ENCODE measurements around the gene ITPA.

Gene ITPA

GRCh38 chr20:3209257-3209945 is at the start of gene ITPA:
TSS of gene ITPA (plus strand) at chr20:3209498. CDS start at chr20:3209552, 54 bp downstream.
- DNase-seq (ENCODE audit: low read depth, low spot score) = peak; percentile 29
- H3K4me3 ChIP-seq (ENCODE audit: low read length) = peak within 1 kb of the TSS; percentile 95
- WGBS (ENCODE audit: insufficient coverage, insufficient read length) = no CpG with 5 or more reads among the region's 48 CpGs

GRCh38 chr20:3160418-3160817 is 48.9 kb upstream of the ITPA start:
- Histone ChIP-seq H3K27me3 (ENCODE audit: control insufficient read depth, insufficient read depth, low read length) (no peaks in the 10 kb centered on the region), H3K4me1 (ENCODE audit: control insufficient read depth, insufficient read depth, low read length) (peaks cover 2% of the 10 kb centered on the region; the same call in 1 of the 2 replicates), H3K27ac (ENCODE audit: low read length) (no peak overlapping the region), H3K36me3 (ENCODE audit: control insufficient read depth, insufficient read depth, low read length) (peaks cover 8% of the 10 kb centered on the region; the same call in 1 of the 2 replicates), H3K4me3 (ENCODE audit: low read length) (no peak overlapping the region), H3K9me3 (ENCODE audit: control insufficient read depth, insufficient read depth, low read length) (no peaks in the 10 kb centered on the region)
- no peak for DNase-seq (ENCODE audit: low read depth, low spot score)
- WGBS (ENCODE audit: insufficient coverage, insufficient read length) = no CpG with 5 or more reads among the region's 6 CpGs

More at GRCh38 chr20:3209257-3209945, at the start of gene ITPA:
- peaks cover 9% of the 10 kb centered on the region; the same call in 1 of the 2 replicates for H3K36me3 ChIP-seq (ENCODE audit: control insufficient read depth, insufficient read depth, low read length)
- H3K4me1 ChIP-seq (ENCODE audit: control insufficient read depth, insufficient read depth, low read length) = peaks cover 3% of the 10 kb centered on the region
- H3K27ac ChIP-seq (ENCODE audit: low read length) = no peak within 1 kb of the TSS
- H3K27me3 ChIP-seq (ENCODE audit: control insufficient read depth, insufficient read depth, low read length) = no peaks in the 10 kb centered on the region
- H3K9me3 ChIP-seq (ENCODE audit: control insufficient read depth, insufficient read depth, low read length) = no peaks in the 10 kb centered on the region

GRCh38 chr20:3161316-3162079 is 47.8 kb upstream of the ITPA start:
- no CpG with 5 or more reads among the region's 5 CpGs for WGBS (ENCODE audit: insufficient coverage, insufficient read length)
- H3K27ac ChIP-seq (ENCODE audit: low read length) = no peak overlapping the region
- H3K9me3 ChIP-seq (ENCODE audit: control insufficient read depth, insufficient read depth, low read length) = no peaks in the 10 kb centered on the region
- no peak for DNase-seq (ENCODE audit: low read depth, low spot score)
- H3K4me3 ChIP-seq (ENCODE audit: low read length) = no peak overlapping the region
- H3K4me1 ChIP-seq (ENCODE audit: control insufficient read depth, insufficient read depth, low read length) = peaks cover 2% of the 10 kb centered on the region; the same call in 1 of the 2 replicates
- H3K27me3 ChIP-seq (ENCODE audit: control insufficient read depth, insufficient read depth, low read length) = no peaks in the 10 kb centered on the region
- peaks cover 13% of the 10 kb centered on the region; the same call in 1 of the 2 replicates for H3K36me3 ChIP-seq (ENCODE audit: control insufficient read depth, insufficient read depth, low read length)

- peaks cover 2% of the 10 kb centered on the region; the same call in 1 of the 2 replicates for H3K4me1 ChIP-seq (ENCODE audit: control insufficient read depth, insufficient read depth, low read length)
Observed at GRCh38 chr20:3162080-3162611, 47.2 kb upstream of the ITPA start.

GRCh38 chr20:3163099-3164042 is 45.9 kb upstream of the ITPA start:
- no peak for DNase-seq (ENCODE audit: low read depth, low spot score)

More at GRCh38 chr20:3162080-3162611, 47.2 kb upstream of the ITPA start:
- H3K9me3 ChIP-seq (ENCODE audit: control insufficient read depth, insufficient read depth, low read length) = no peaks in the 10 kb centered on the region
- no peak overlapping the region for H3K4me3 ChIP-seq (ENCODE audit: low read length)
- DNase-seq (ENCODE audit: low read depth, low spot score) = no peak
- no peak overlapping the region for H3K27ac ChIP-seq (ENCODE audit: low read length)
- no peaks in the 10 kb centered on the region for H3K27me3 ChIP-seq (ENCODE audit: control insufficient read depth, insufficient read depth, low read length)
- WGBS (ENCODE audit: insufficient coverage, insufficient read length) = no CpG with 5 or more reads among the region's 11 CpGs
- peaks cover 13% of the 10 kb centered on the region; the same call in 1 of the 2 replicates for H3K36me3 ChIP-seq (ENCODE audit: control insufficient read depth, insufficient read depth, low read length)

GRCh38 chr20:3164043-3164762 is 45.1 kb upstream of the ITPA start:
- peaks cover 8% of the 10 kb centered on the region for H3K4me1 ChIP-seq (ENCODE audit: control insufficient read depth, insufficient read depth, low read length)
- DNase-seq (ENCODE audit: low read depth, low spot score) = no peak
- no peaks in the 10 kb centered on the region for H3K27me3 ChIP-seq (ENCODE audit: control insufficient read depth, insufficient read depth, low read length)
- H3K27ac ChIP-seq (ENCODE audit: low read length) = no peak overlapping the region
- WGBS (ENCODE audit: insufficient coverage, insufficient read length) = no CpG with 5 or more reads among the region's 32 CpGs
- peaks cover 13% of the 10 kb centered on the region; the same call in 1 of the 2 replicates for H3K36me3 ChIP-seq (ENCODE audit: control insufficient read depth, insufficient read depth, low read length)
- no peaks in the 10 kb centered on the region for H3K9me3 ChIP-seq (ENCODE audit: control insufficient read depth, insufficient read depth, low read length)
- H3K4me3 ChIP-seq (ENCODE audit: low read length) = no peak overlapping the region

More at GRCh38 chr20:3163099-3164042, 45.9 kb upstream of the ITPA start:
- Histone ChIP-seq H3K27me3 (ENCODE audit: control insufficient read depth, insufficient read depth, low read length) (no peaks in the 10 kb centered on the region), H3K9me3 (ENCODE audit: control insufficient read depth, insufficient read depth, low read length) (no peaks in the 10 kb centered on the region), H3K4me3 (ENCODE audit: low read length) (no peak overlapping the region), H3K27ac (ENCODE audit: low read length) (no peak overlapping the region), H3K36me3 (ENCODE audit: control insufficient read depth, insufficient read depth, low read length) (peaks cover 13% of the 10 kb centered on the region; the same call in 1 of the 2 replicates), H3K4me1 (ENCODE audit: control insufficient read depth, insufficient read depth, low read length) (peaks cover 5% of the 10 kb centered on the region)
- no CpG with 5 or more reads among the region's 14 CpGs for WGBS (ENCODE audit: insufficient coverage, insufficient read length)

DNA sequence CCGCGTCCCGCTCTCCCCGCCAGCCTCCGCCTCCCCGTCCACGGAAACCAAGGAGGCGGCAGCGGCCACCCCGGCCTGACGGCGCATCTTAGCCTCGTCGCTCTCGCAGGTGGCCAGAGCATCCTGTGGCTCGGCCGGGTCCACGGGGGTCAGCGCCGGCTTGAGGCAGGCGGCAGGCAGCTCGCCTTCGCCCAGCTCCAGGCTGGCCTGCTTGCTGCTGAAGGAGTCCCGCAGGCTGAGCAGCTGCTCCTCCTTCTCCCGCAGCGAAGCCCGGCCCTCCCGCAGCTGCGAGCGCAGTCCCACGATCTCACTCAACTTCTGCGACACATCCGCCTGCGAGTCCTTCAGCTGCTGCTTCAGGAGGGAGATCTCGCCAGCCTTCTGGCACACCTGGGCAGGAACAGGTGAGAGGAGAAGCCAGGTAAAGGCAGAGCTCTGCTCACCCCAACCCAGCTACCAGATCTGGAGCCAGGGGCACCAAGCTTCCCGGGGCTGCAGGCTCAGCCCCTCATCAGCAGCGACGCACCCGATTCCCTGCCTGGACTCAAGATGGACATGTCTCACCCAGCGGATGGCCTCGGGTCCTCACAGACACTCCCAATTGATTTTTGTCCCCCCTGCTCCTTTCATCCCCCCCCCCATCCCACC is 44.4 kb upstream of the ITPA start:
- WGBS (ENCODE audit: insufficient coverage, insufficient read length) = no CpG with 5 or more reads among the region's 41 CpGs

DNA sequence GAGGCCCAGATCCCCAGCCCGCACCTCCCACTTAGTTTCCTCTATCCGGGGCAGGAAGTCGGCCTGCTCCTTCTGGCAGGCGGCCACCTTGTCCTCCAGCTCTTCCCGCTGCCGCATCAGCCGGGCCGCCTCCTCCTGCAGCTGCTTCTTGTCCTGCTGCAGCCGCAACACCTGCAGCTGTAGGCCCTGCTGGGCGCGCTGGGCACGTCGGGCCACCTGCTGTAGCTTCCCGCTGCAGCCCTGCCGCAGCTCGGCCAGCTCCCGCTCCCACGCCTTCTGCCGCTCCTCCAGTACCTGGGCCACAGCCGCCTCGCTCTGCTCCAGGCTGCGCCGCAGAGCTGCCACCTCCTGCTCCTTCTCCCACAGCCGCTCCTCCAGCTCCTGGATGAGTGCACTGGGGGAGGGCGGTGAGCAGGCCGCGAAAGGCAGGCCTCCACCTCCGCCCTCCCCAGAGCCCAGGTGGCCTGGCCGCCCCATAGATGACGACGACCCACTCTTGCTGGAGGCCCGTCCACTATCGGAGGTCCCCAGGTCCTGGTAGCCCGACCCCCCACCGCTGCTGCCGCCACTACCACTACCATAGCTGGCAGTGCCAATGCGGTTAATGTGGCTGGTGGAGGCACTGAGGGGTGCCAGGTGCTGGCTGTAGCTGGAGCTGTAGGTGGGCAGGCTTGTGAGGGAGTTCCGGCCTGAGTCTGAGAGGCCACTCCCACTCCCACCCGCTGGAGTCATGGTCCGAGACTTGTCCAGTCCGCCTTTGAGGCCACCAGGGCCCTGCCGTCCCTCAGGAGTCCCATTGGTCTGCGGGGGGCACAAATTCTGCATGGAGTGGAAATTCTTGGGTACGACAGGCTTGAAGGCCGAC is 43.6 kb upstream of the ITPA start:
- Histone ChIP-seq H3K36me3 (ENCODE audit: control insufficient read depth, insufficient read depth, low read length) (peaks cover 13% of the 10 kb centered on the region; the same call in 1 of the 2 replicates), H3K27ac (ENCODE audit: low read length) (no peak overlapping the region), H3K4me3 (ENCODE audit: low read length) (no peak overlapping the region), H3K27me3 (ENCODE audit: control insufficient read depth, insufficient read depth, low read length) (no peaks in the 10 kb centered on the region), H3K9me3 (ENCODE audit: control insufficient read depth, insufficient read depth, low read length) (no peaks in the 10 kb centered on the region), H3K4me1 (ENCODE audit: control insufficient read depth, insufficient read depth, low read length) (peaks cover 9% of the 10 kb centered on the region)
- DNase-seq (ENCODE audit: low read depth, low spot score) = no peak
- no CpG with 5 or more reads among the region's 45 CpGs for WGBS (ENCODE audit: insufficient coverage, insufficient read length)

More for the DNA sequence above, 44.4 kb upstream of the ITPA start:
- Histone ChIP-seq H3K27me3 (ENCODE audit: control insufficient read depth, insufficient read depth, low read length) (no peaks in the 10 kb centered on the region), H3K4me1 (ENCODE audit: control insufficient read depth, insufficient read depth, low read length) (peaks cover 9% of the 10 kb centered on the region), H3K27ac (ENCODE audit: low read length) (no peak overlapping the region), H3K4me3 (ENCODE audit: low read length) (no peak overlapping the region), H3K36me3 (ENCODE audit: control insufficient read depth, insufficient read depth, low read length) (peaks cover 13% of the 10 kb centered on the region; the same call in 1 of the 2 replicates), H3K9me3 (ENCODE audit: control insufficient read depth, insufficient read depth, low read length) (no peaks in the 10 kb centered on the region)
- no peak for DNase-seq (ENCODE audit: low read depth, low spot score)
